Stomach smooth muscle (tissue), 2 donors: ENCODE results near the gene NRTN.
A peak's percentile ranks its signal among the peaks of the same experiment; 100 is the strongest.

Source experiments
- H3K27ac ChIP-seq: one replicate; pipeline ENCODE4 v1.7.0; 2013; ENCODE audit warnings: mild to moderate bottlenecking, low read length, inconsistent platforms
- H3K27me3 ChIP-seq, 2 donors: one replicate each; pipeline ENCODE4 v1.7.0; 2013; ENCODE audit warnings: low read length in 2 of 2; ENCODE audit not compliant: insufficient read depth in 2 of 2, control insufficient read depth in 1 of 2
- H3K36me3 ChIP-seq, 2 donors: one replicate each; pipeline ENCODE4 v1.7.0; 2013; ENCODE audit warnings: low read length in 2 of 2; ENCODE audit not compliant: control insufficient read depth in 2 of 2, insufficient read depth in 2 of 2
- H3K4me1 ChIP-seq: one replicate; pipeline ENCODE4 v1.7.0; 2013; ENCODE audit warnings: low read length; ENCODE audit not compliant: control insufficient read depth, insufficient read depth
- H3K4me3 ChIP-seq, 2 donors: one replicate each; pipeline ENCODE4 v1.7.0; 2013; ENCODE audit warnings: low read length in 2 of 2
- H3K9ac ChIP-seq, 2 donors: one replicate each; pipeline ENCODE4 v1.7.0; 2013; ENCODE audit warnings: low read length in 2 of 2, mild to moderate bottlenecking in 1 of 2
- H3K9me3 ChIP-seq, 2 donors: one replicate each; pipeline ENCODE4 v1.7.0; 2013; ENCODE audit warnings: low read length in 2 of 2; ENCODE audit not compliant: control insufficient read depth in 2 of 2
- donor health status: healthy.
- donor health status: Pancreatic carcinoma.

Gene NRTN

DNA sequence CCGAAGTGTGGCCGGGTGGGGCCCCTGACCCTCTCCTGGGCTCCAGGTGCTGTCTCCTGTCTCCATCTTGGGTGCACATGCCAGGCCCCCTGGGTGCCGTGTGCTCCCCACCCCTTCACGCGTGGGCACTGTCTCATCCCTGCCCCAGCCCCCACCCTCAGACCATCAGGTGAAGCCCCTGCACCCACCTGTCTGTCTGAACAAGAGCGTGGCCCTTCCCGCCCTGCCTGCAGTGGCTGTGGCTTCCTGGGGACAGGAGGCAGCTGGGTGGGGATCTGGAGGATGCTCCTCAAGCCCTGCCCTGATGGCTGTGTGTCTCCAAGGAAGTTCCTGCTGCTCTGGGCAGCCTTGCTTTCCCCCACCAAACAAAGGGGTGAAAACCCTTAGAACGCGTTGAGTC, 22.5 kb upstream of the NRTN start:
- Histone ChIP-seq H3K4me1 (no peaks in the 10 kb centered on the region), H3K9me3 (no peaks in the 10 kb centered on the region)

DNA sequence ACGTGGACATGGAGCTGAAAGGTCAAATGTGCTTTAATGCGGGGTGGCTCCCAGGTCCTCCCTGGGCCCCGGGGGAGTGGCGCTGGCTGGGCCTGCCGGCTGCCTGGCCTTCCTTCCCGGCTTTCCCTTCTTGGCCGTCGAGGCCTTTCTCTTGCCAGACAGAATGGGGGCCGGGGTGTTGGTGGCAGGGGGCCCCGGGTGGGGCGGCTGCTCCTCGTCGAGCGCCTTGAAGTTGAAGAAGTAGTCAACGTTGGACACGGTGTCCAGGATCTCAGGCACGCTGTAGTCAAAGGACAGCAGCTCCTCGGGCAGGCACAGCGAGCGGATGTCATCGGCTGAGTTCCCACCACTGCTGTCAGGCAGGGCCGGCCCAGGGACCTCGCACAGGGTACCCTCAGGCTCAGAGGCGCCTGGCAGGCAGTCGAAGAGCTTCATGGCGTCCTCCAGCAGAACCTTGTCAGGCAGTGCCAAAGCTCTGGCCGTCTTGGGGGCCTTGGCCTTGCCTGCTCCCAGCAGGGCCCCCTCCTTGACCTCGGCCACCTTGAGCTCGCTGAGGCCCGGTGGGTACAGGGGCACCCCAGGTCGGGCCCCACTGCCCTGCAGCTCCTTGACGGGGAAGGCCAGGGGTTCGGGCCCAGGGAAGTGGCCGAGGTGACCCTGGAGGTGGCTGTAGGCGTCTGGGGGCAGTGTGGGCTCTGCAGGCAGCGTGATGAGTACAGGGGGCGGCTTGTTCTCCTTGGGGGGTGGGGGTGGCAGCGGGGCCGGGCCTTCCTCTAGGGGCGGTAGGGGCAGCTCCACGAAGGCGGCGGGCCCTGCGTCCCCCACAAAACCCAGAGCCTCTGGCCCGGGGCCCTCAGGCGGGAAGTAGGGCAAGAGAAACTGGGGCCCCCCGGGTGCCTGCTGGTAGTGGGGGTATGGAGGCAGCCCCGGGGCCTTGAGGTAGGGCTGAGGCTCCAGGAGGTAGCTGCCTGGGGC, 21.6 kb upstream of the NRTN start:
- Histone ChIP-seq H3K9me3 (no peaks in the 10 kb centered on the region), H3K4me1 (no peaks in the 10 kb centered on the region), H3K27me3 (no peaks in the 10 kb centered on the region), H3K36me3 (peaks cover 24 to 32% of the 10 kb centered on the region in 2 donors), H3K27ac (no peak overlapping the region), H3K9ac (no peak overlapping the region), H3K4me3 (no peak overlapping the region)

More for the DNA sequence above, 22.5 kb upstream of the NRTN start:
- H3K9ac ChIP-seq: no peak overlapping the region
- H3K27me3 ChIP-seq: no peaks in the 10 kb centered on the region
- H3K36me3 ChIP-seq: peaks cover 15 to 23% of the 10 kb centered on the region in 2 donors
- H3K27ac ChIP-seq: no peak overlapping the region
- H3K4me3 ChIP-seq: no peak overlapping the region

DNA sequence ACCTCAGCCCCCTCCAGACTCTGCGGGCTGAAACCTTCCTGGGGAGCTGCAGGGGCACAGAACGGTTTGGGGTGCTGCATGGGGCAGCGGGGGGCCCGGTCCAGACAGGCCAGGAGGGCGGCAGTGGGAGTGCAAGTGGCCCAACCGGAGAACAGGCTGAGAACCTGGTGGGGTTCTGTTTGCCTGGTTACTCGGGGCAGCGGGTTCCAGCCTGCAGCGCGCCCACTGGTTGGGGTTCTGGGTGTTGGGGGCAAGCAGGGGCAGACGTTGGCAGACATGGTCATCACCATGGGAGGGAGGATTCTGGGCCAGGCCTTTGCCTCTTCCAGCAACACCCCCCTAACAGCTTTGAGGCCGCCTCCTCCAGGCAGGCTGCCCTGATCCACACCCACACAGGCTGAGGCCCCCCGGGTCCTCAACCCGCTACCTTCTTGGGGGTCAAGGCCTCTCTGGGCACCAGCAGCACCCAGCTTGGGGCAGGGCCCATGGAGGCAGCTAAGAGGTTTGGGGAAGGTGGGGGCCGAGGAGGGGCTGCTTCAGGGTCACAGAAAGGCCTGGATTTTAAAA, 20.2 kb upstream of the NRTN start, which contains the start of gene PRR22:
PRR22 (minus strand) TSS at position 166 of the 567 bp plus-strand sequence; CDS start at position 80, 86 bp downstream.
- H3K36me3 ChIP-seq: peaks cover 35 to 37% of the 10 kb centered on the region in 2 donors
- H3K9ac ChIP-seq: no peak within 1 kb of the TSS
- H3K4me1 ChIP-seq: no peaks in the 10 kb centered on the region
- H3K27me3 ChIP-seq: no peaks in the 10 kb centered on the region
- no peak within 1 kb of the TSS for H3K27ac ChIP-seq
- no peak within 1 kb of the TSS for H3K4me3 ChIP-seq
- no peaks in the 10 kb centered on the region for H3K9me3 ChIP-seq

DNA sequence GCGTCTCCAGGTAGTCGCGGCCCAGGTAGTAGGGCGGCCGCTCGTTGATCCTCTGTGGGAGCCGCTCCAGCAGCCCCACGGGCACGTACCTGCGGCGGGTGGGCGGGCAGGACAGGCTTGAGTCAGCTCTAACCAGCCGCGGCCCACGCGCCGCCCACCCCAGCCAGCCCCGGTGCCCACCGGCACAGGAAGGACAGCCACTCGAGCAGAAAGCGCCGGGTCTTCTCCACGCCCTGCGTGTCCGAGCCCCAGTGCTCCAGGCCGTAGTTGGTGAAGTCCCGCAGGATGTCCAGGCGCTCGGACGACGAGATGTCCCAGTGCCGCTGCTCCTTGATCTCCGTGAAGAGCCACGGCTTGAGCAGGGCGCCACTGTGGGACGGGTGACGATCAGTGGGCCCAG, 19.4 kb upstream of the NRTN start:
- Histone ChIP-seq H3K27ac (no peak overlapping the region), H3K4me3 (no peak overlapping the region), H3K27me3 (no peaks in the 10 kb centered on the region), H3K9me3 (no peaks in the 10 kb centered on the region), H3K36me3 (peaks cover 35 to 41% of the 10 kb centered on the region in 2 donors), H3K4me1 (peaks cover 5% of the 10 kb centered on the region), H3K9ac (no peak overlapping the region)

DNA sequence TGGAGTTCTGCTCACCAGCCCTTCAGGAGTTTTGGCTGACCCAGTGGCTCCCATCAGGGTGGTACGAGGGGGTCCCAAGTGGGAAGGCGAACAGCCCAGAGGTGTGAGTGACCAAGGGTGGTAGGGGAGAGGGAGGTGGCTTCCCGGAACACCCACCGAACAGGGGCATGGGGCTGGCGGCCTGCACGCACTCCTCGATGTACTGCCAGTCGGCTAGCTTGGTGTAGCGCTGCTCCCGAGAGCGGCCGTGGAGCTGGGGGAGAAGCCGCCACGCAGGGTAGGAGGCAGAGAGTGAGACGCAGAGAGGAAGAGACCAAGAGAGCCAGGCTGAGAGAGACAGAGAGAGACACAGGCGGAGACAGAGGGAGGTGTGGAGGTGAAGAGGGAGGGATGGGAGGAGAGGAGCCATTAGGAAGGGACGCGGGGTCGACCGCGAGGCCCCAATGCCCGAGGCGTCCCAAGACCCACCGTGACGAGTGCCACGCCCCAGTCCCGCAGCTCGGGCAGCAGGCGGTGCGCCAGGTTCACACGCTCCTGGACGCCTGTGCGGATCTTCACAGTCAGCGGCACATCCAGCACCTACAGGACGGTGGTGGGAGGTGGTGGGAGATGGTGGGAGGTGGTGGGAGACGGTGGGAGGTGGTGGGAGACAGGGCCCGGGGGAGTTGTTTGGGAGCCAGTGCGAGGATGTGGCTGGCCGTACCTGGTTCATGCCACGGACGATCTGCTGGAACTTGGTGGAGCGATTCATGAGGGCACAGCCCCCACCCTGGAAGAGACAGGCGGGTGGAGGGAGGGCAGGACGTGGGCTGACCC, 18.1 kb upstream of the NRTN start:
- Histone ChIP-seq H3K27ac (no peak overlapping the region), H3K27me3 (no peaks in the 10 kb centered on the region), H3K4me3 (no peak overlapping the region), H3K36me3 (peaks cover 35 to 41% of the 10 kb centered on the region in 2 donors), H3K4me1 (peaks cover 6% of the 10 kb centered on the region), H3K9me3 (no peaks in the 10 kb centered on the region), H3K9ac (no peak overlapping the region)

DNA sequence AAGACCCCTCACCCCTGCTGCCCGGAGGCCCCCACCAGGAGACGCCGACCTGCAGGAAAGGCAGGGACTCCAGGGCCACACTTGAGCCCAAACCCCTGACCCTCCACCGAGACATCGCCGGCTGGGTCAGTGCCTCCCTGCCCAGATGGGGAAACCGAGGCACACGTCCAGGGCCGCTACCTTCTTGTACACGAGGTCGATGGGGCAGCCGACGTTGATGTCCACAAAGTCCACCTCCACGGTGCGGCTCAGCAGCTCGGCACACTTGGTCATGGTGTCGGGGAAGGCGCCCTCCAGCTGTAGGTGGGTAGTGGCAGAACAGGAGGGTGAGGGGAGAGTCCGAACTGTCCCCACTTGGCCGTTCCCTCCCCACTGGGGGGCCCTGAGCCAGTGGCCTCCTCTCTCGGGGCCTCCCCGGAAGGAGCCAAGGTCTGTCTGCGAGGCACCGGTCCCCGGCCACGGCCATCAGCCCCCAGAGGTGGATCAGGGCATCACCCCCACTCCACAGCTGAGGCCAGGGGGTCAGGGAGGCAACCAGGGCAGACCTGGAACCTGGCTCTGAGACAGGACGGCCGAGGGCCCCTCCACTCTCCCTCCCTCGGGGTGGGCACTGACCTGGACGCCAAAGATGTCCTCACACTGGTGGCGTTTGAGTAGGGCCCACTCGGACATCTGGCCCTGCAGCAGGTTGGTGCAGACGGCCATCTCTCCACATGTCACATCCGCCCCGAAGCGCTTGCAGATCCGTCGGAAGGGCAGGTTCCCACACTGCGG, 17.3 kb upstream of the NRTN start:
- H3K27ac ChIP-seq: no peak overlapping the region
- peaks cover 6% of the 10 kb centered on the region for H3K4me1 ChIP-seq
- no peak overlapping the region for H3K4me3 ChIP-seq
- H3K36me3 ChIP-seq: peaks cover 35 to 41% of the 10 kb centered on the region in 2 donors
- H3K9me3 ChIP-seq: no peaks in the 10 kb centered on the region
- H3K9ac ChIP-seq: no peak overlapping the region
- H3K27me3 ChIP-seq: no peaks in the 10 kb centered on the region

DNA sequence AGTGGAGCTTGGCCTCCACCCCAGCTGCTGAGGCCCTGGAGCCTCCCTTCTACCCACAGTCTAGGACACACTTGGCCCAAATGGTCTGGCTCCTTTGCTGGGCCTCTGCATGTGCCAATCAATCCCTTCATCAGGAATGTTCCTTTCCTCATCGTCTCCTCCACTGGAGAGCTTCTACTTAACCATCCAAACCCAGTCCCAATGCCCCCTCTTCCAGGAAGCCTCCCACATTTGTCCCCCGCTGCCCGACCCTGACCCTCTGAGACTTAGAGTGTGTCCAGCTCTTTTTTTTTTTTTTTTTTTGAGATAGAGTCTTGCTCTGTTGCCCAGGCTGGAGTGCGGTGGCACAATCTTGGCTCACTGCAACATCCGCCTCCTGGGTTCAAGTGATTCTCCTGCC, 16.4 kb upstream of the NRTN start:
- H3K9ac ChIP-seq: no peak overlapping the region
- H3K9me3 ChIP-seq: no peaks in the 10 kb centered on the region
- H3K27ac ChIP-seq: no peak overlapping the region
- no peak overlapping the region for H3K4me3 ChIP-seq
- no peaks in the 10 kb centered on the region for H3K27me3 ChIP-seq
- peaks cover 6% of the 10 kb centered on the region for H3K4me1 ChIP-seq
- peaks cover 35 to 41% of the 10 kb centered on the region in 2 donors for H3K36me3 ChIP-seq

DNA sequence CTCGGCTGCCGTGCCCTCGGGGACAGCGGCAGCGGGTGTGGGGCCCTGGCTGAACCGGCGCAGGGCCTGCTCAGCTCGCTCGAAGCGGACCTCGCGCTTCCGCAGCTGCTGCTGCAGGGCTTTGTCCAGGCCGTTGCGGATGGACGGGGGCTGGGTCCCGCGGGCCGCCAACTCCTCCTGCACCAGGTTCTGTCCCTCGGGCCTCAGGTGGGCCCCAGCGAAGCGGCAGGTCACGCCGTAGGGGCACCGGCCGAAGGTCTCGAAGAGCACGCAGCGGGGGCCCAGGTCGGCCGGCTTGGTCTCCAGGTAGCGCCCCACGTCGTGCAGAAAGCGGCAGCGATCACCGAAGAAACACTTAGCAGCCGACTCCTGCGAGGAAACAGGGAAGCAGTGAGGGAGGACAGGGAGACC, 15.5 kb upstream of the NRTN start:
- Histone ChIP-seq H3K36me3 (peaks cover 35 to 39% of the 10 kb centered on the region in 2 donors), H3K27me3 (no peaks in the 10 kb centered on the region), H3K9ac (no peak overlapping the region), H3K27ac (no peak overlapping the region), H3K4me1 (peaks cover 6% of the 10 kb centered on the region), H3K4me3 (no peak overlapping the region), H3K9me3 (no peaks in the 10 kb centered on the region)

DNA sequence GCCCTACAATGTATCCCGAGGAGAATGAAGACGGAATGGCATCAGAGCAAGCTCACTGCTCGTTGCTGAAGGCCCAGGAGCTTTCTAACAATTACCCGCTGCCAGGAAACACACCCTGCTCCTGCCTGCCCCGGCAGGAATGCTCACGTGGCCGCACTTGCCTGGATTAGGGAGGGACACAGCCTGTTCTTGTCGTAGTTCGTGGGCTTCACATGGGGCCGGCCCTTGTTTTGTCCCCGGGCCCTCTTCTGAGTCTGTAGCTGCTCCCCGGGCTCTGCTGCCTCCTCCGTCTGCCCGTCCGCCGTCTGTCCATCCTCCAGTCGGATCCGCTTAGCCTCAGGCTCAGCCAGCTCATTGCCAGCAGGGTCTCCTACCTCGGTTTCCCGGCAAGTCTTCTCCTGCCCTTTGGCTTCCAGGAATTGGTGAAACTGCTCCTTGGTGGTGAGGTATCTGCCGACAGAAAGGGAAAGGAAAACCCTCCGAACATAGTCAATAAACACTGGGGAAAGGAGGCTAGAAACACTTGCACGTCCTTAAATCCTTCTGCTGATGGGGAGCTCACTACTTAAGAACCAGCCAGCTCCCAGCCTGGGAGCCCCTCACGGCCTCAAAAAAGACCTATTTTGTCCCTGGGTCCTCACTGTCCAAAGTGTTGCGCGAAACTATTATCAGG, 14.8 kb upstream of the NRTN start:
- Histone ChIP-seq H3K36me3 (peaks cover 35% of the 10 kb centered on the region in 2 donors), H3K27me3 (no peaks in the 10 kb centered on the region), H3K27ac (peak overlapping the region; percentile 95), H3K9ac (peak overlapping the region; percentile 58 to 93), H3K9me3 (no peaks in the 10 kb centered on the region), H3K4me3 (peak overlapping the region; percentile 89 to 99), H3K4me1 (peaks cover 6% of the 10 kb centered on the region)
